SK-N-MC (cell line): Measurements from ENCODE around the gene IQCB1.
"Not testable (repeated sequence)": the region's sequence is repeated elsewhere in the genome, so short reads cannot be mapped to it uniquely, and the experiment has no call there.

ENCODE experiments used
- DNase-seq: peaks from one replicate; pipeline ENCODE4 v3.0.0-alpha.2; 2011; ENCODE audit warnings: low read depth, low spot score
- H3K27ac ChIP-seq: fragments of 200-600 bp; sonication (generic); 2 replicates; pipeline ENCODE4 v1.5.1; 2016; ENCODE audit warnings: mixed run types
- H3K36me3 ChIP-seq: fragments of 200-600 bp; sonication (generic); 2 replicates; pipeline ENCODE4 v1.6.1; 2017; ENCODE audit warnings: antibody characterized with exemption, low read length, mixed read lengths; ENCODE audit not compliant: insufficient read depth
- H3K4me3 ChIP-seq: fragments of 200-600 bp; sonication (generic); 2 replicates; pipeline ENCODE4 v1.5.1; 2016
- H3K9ac ChIP-seq: fragments of 200-600 bp; sonication (generic); 2 replicates; pipeline ENCODE4 v1.8.0; 2017; ENCODE audit warnings: mixed run types, mixed read lengths; ENCODE audit not compliant: insufficient read length
- H3K9me3 ChIP-seq: fragments of 200-600 bp; sonication (generic); 2 replicates; pipeline ENCODE4 v1.6.1; 2017; ENCODE audit warnings: low read depth, mild to moderate bottlenecking, antibody characterized with exemption, low read length, moderate library complexity, mixed read lengths
- EZH2 ChIP-seq: fragments of 200-600 bp; sonication (generic); IDR thresholded peaks from one replicate; pipeline ENCODE4 v1.6.1; 2017; ENCODE audit warnings: antibody characterized with exemption
- FOXP2 ChIP-seq: optimal IDR thresholded peaks from 2 replicates; pipeline ENCODE3; 2011; ENCODE audit warnings: mild to moderate bottlenecking, moderate library complexity; ENCODE audit not compliant: insufficient read depth; ENCODE audit errors: extremely low read length, control extremely low read depth
- POLR2AphosphoS5 ChIP-seq: IDR thresholded peaks from 2 replicates; pipeline ENCODE4 v1.6.1; 2012; ENCODE audit warnings: mild to moderate bottlenecking, low read depth, low read length, borderline replicate concordance

IQCB1 gene

DNA sequence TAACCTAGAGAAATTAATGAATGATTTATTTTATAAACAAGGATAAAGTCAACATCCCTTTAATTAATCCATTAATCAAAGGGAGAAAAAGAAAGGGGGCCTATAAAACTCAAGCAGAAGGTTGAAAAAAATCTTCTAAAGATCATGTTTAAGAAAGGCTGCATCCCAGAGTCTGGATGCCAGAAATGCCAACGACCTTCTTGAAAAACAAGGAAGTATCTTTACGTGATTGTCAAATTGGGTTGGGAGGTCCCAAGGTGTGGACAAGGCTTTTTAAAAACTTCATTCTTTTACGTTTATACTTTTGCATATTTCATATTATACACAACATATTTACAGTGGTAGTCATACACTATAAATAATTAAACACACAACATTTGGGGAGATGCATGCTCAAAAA, 86.9 kb downstream of the IQCB1 start:
- Histone ChIP-seq H3K4me3 (peak overlapping the region; percentile 87), H3K9me3 (no peaks in the 10 kb centered on the region), H3K36me3 (no peaks in the 10 kb centered on the region), H3K27ac (no peak overlapping the region), H3K9ac (peak overlapping the region; percentile 77)
- TF ChIP-seq POLR2AphosphoS5: no peak
- no peak for TF ChIP-seq FOXP2
- no peak for TF ChIP-seq EZH2
- no peak for DNase-seq

DNA sequence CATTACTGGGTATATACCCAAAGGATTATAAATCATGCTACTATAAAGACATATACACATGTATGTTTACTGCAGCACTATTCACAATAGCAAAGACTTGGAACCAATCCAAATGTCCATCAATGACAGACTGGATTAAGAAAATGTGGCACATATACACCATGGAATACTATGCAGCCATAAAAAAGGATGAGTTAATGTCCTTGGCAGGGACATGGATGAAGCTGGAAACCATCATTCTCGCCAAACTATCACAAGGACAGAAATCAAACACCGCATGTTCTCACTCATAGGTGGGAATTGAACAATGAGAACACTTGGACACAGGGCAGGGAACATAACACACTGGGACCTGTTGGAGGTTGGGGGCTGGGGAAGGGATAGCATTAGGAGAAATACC, 91.8 kb downstream of the IQCB1 start:
- not testable (repeated sequence) for DNase-seq, H3K4me3 ChIP-seq, H3K9me3 ChIP-seq, H3K27ac ChIP-seq, H3K9ac ChIP-seq, H3K36me3 ChIP-seq

DNA sequence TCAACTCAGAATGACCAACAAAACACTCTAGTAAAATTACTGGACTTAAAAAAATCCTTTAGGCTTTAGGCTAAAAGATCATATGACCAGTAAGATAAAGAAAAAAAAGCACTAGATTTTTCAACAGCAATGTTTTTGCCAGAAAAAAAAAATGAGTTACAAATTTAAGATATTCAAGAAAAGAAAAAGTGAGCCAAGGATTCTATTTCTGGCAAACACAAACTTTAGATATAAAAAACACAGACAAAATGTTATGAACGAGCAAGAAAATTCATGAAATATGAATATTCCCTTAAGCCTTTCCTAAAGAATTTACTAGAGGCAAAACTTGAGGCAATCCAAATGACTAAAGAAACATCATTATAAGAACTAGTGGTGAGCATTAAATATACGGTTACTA, 94.0 kb downstream of the IQCB1 start:
- no peaks in the 10 kb centered on the region for H3K36me3 ChIP-seq
- DNase-seq: no peak
- no peak overlapping the region for H3K4me3 ChIP-seq
- H3K9me3 ChIP-seq: no peaks in the 10 kb centered on the region
- H3K9ac ChIP-seq: no peak overlapping the region
- H3K27ac ChIP-seq: no peak overlapping the region
- TF ChIP-seq FOXP2: no peak
- TF ChIP-seq EZH2: no peak
- no peak for TF ChIP-seq POLR2AphosphoS5

DNA sequence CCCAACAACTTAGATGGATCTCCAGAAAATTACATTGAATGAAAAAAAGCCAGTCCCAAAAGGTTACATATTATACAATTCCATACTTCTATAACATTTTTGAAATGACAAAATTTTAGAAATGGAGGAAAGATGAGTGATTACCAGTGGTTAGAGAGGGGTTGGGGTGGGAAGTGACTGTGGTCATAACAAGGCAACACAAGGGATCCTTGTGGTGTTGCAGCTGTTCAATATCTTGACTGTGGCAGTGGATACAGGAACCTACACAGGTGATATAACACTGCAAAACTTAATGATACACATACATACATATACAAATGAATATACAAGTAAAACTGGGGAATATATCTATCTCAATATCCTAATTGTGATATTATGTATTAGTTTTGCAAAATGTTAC, 95.0 kb downstream of the IQCB1 start:
- no peak overlapping the region for H3K27ac ChIP-seq
- no peak overlapping the region for H3K9ac ChIP-seq
- TF ChIP-seq EZH2 (no peak), POLR2AphosphoS5 (no peak), FOXP2 (no peak)
- no peak for DNase-seq
- no peaks in the 10 kb centered on the region for H3K36me3 ChIP-seq
- H3K4me3 ChIP-seq: no peak overlapping the region
- no peaks in the 10 kb centered on the region for H3K9me3 ChIP-seq

DNA sequence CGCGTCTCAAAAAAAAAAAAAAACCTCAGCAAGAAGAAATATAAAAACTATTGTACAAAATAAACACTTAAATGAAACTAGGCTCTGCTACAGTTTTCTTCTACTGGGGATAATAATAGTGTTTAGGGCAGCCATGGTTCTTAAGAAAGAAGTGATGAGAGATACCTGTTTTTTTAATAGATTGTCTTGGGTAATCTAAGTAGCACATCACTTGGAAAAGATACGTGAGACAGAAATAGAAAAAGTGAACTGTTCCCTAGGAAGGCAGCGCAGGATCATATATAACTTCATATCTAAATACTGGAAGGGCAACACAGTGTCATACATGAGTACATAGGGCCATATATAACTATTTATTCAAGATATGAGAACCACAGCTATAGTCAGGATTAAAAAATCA, 97.2 kb downstream of the IQCB1 start:
- H3K27ac ChIP-seq: no peak overlapping the region
- H3K9me3 ChIP-seq: no peaks in the 10 kb centered on the region
- no peaks in the 10 kb centered on the region for H3K36me3 ChIP-seq
- TF ChIP-seq POLR2AphosphoS5 (no peak), FOXP2 (no peak), EZH2 (no peak)
- no peak overlapping the region for H3K4me3 ChIP-seq
- no peak overlapping the region for H3K9ac ChIP-seq
- DNase-seq: no peak

DNA sequence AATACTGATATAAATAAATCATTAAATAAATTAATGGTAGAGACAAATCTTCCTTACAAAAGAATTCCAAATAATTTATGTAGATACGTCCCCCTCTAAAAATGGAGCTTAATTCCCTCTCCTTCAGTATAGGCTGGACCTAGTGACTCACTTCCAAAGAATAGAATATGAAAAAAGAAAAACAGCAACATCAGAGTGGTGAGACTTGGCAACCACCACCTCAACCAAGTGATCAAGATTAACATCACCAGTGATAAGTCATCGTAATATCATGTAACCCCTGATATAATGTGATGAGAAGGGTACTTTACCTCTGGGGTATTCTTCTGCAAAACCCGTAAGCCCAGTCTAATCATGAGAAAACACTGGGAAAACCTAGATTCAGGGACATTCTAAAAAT, 98.7 kb downstream of the IQCB1 start:
- no peak overlapping the region for H3K9ac ChIP-seq
- H3K27ac ChIP-seq: no peak overlapping the region
- no peak for DNase-seq

DNA sequence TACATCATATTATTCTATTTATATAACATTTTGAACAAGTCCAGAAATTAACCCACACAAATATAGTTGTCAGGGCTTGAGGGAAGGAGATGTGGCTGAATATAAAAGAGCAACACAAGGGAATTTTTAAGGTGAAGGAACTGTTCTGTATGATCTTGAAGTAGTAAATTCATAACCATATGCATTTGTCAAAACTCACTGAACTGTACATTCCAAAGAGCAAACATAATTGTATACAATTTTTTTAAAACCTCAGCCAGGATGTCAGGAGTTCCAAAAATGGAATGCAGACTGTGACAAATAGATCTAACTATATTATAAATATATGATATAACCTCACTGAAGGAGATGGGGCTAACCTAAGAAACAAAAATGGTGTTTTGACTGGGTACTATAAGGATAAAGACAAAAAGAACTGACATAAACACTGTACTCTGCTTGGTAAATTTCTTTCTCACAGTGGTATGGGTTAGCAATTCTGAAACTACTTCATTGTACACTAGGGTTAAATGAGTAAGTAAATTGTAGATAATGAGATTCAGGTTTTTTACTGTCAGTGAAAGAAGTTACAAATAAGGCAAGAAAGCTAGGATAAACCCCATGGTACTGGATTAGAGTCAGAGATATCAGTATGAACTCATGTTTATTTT, 99.7 kb downstream of the IQCB1 start:
- H3K9me3 ChIP-seq: no peaks in the 10 kb centered on the region
- no peaks in the 10 kb centered on the region for H3K36me3 ChIP-seq
- H3K4me3 ChIP-seq: no peak overlapping the region
- no peak overlapping the region for H3K9ac ChIP-seq
- DNase-seq: no peak
- TF ChIP-seq POLR2AphosphoS5 (no peak), FOXP2 (no peak), EZH2 (no peak)
- H3K27ac ChIP-seq: no peak overlapping the region

More for the DNA sequence above, 98.7 kb downstream of the IQCB1 start:
- Histone ChIP-seq H3K36me3 (no peaks in the 10 kb centered on the region), H3K4me3 (no peak overlapping the region), H3K9me3 (no peaks in the 10 kb centered on the region)
- no peak for TF ChIP-seq EZH2
- TF ChIP-seq POLR2AphosphoS5: no peak
- no peak for TF ChIP-seq FOXP2

DNA sequence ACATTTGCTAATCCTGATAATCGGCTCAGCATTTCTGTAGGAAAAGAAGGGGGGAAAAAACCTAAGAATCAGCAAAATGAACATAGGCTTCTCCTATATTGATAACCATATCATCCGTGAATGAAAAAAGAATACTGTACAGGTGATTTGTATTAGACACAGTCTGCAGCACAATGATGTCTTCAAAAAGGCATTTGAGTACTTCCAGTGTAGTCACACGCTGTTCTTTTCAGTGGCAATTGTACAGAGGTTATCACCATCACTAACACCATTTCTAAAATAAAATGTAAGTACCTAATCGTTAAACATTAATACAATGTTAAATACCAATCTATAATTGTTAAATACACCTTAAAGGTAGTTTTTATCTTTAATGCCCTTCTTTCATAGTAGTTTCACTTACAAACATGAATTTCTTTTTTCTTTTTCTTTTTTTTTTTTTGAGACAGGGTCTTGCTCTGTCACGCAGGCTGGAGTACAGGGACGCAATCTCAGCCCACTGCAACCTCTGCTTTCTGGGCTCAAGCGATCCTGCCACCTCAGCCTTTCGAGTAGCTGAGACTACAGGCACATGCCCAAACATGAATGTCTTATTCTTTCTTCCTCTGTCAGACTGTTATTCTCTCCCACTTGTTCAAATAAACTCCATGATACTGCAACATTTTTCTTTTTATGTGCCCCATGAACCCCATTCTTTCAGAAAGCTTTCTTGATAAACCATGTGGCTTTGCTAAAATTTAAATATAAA, 103.7 kb downstream of the IQCB1 start:
- no peak overlapping the region for H3K9ac ChIP-seq
- DNase-seq: no peak
- no peak overlapping the region for H3K4me3 ChIP-seq
- no peak overlapping the region for H3K27ac ChIP-seq
- no peaks in the 10 kb centered on the region for H3K9me3 ChIP-seq
- no peak for TF ChIP-seq POLR2AphosphoS5
- no peak for TF ChIP-seq EZH2
- no peak for TF ChIP-seq FOXP2
- H3K36me3 ChIP-seq: peaks cover 9% of the 10 kb centered on the region; the same call in 1 of the 2 replicates

DNA sequence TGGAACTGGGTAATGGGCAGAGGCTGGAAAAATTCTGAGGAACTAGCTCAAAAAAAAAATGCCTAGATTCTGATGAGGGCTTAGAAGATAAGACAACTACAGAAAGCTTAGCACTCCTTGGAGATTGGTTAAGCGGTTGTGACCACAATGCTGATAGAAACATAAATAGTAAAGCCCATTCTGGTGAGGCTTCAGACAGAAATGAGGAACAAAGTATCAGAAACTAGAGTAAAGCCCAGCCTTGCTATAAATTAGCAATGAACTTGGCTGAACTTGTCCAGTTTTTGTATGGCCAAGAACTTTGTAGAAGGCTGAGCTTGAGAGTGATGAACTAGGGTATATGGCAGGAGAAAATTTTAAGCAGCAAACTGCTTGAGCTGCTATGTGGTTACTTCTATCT, 110.7 kb downstream of the IQCB1 start:
- Histone ChIP-seq H3K9ac (no peak overlapping the region), H3K4me3 (no peak overlapping the region), H3K36me3 (peaks cover 26% of the 10 kb centered on the region), H3K9me3 (no peaks in the 10 kb centered on the region), H3K27ac (no peak overlapping the region)
- DNase-seq: no peak
- no peak for TF ChIP-seq POLR2AphosphoS5
- TF ChIP-seq FOXP2: no peak
- no peak for TF ChIP-seq EZH2
